Naive B cell (primary cell): ENCODE results near the gene PCDHA10. TPM values are rescaled to one million over a fixed set of nuclear protein-coding genes. Genes with fewer than 3 reads are reported as not detected.
"Not testable (repeated sequence)": the region's sequence is repeated elsewhere in the genome, so short reads cannot be mapped to it uniquely, and the experiment has no call there.

Experiments
- ATAC-seq, 2 donors: fragments of 150-1000 bp; cut with Tn5 transposase; 2 replicates each; pipeline ENCODE4 v1.10.0; 2021; ENCODE audit warnings: low read depth in 2 of 2, mild to moderate bottlenecking in 2 of 2, moderate library complexity in 2 of 2
- DNase-seq: peaks from one replicate; pipeline ENCODE4 v3.0.0; 2022
- H3K27ac Mint-ChIP-seq, 6 donors: one replicate each; pipeline ENCODE4 v1.8.0; 2020 to 2022; ENCODE audit warnings: mild to moderate bottlenecking in 6 of 6, mixed read lengths in 6 of 6, moderate library complexity in 5 of 6, inconsistent platforms in 2 of 6
- H3K27me3 Mint-ChIP-seq, 3 donors: one replicate each; pipeline ENCODE4 v1.8.0; 2021 to 2022; ENCODE audit warnings: mixed read lengths in 3 of 3, mild to moderate bottlenecking in 1 of 3
- H3K36me3 Mint-ChIP-seq, 2 donors: one replicate each; pipeline ENCODE4 v1.8.0; 2020 to 2022; ENCODE audit warnings: mixed read lengths in 2 of 2, inconsistent platforms in 1 of 2, mild to moderate bottlenecking in 1 of 2
- H3K4me1 Mint-ChIP-seq, 3 donors: one replicate each; pipeline ENCODE4 v1.8.0; 2020 to 2022; ENCODE audit warnings: mixed read lengths in 3 of 3, inconsistent platforms in 1 of 3, mild to moderate bottlenecking in 1 of 3, moderate library complexity in 1 of 3
- H3K4me3 Mint-ChIP-seq, 8 donors: one replicate each; pipeline ENCODE4 v1.8.0; 2020 to 2022; ENCODE audit warnings: mild to moderate bottlenecking in 8 of 8, mixed read lengths in 8 of 8, moderate library complexity in 8 of 8, inconsistent platforms in 2 of 8
- H3K9me3 Mint-ChIP-seq, 7 donors: one replicate each; pipeline ENCODE4 v1.8.0; 2020 to 2022; ENCODE audit warnings: mixed read lengths in 7 of 7, mild to moderate bottlenecking in 5 of 7, inconsistent platforms in 2 of 7, moderate library complexity in 1 of 7
- polyA plus RNA-seq, 6 donors: library from polyadenylated mRNA; unstranded; fragments of 300-500 nt; fragmentation: Illumina TruSeq; gene quantifications; one replicate each; pipeline ENCODE4 v1.2.3, GENCODE V29; 2021; ENCODE audit warnings: low read depth in 6 of 6

Gene PCDHA10
- not detected for polyA plus RNA-seq

DNA sequence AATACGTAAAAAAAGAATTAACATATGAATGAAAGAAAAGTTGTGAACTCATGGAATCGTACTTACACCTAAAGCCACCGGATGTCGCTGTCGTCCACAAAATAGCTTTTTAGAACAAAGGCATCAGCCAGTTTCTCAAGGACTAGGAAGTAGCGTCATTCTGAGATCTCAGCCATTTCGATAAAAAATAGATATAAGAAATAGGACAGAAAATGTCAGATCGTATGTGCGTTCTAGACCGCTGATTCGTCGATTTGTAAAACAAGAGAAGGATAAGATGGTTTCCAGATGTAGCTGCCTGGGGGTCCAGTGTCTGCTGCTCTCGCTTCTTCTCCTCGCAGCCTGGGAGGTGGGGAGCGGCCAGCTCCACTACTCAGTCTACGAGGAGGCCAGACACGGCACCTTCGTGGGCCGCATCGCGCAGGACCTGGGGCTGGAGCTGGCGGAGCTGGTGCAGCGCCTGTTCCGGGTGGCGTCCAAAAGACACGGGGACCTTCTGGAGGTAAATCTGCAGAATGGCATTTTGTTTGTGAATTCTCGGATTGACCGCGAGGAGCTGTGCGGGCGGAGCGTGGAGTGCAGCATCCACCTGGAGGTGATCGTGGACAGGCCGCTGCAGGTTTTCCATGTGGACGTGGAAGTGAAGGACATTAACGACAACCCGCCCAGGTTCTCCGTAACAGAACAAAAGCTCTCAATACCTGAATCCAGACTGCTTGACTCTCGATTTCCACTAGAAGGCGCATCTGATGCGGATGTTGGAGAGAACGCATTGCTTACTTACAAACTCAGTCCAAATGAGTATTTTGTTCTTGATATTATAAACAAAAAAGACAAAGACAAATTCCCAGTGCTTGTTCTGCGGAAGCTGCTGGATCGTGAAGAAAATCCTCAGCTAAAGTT lies at the start of gene PCDHA10:
PCDHA10 (plus strand) TSS at position 126 of the 903 bp plus-strand sequence; CDS start at position 278, 152 bp downstream.
- Mint-ChIP-seq H3K27me3 (peaks cover 17 to 26% (median 26%) of the 10 kb centered on the region in 3 donors), H3K36me3 (peaks cover 0 to 9% of the 10 kb centered on the region in 2 donors), H3K4me3 (peak within 1 kb of the TSS in 1 of 8 donors; percentile 59), H3K27ac (peak within 1 kb of the TSS in 1 of 6 donors; percentile 51), H3K4me1 (no peaks in the 10 kb centered on the region), H3K9me3 (peaks cover 0 to 24% (median 7%) of the 10 kb centered on the region in 7 donors)
- no peak for DNase-seq
- ATAC-seq = no peak

DNA sequence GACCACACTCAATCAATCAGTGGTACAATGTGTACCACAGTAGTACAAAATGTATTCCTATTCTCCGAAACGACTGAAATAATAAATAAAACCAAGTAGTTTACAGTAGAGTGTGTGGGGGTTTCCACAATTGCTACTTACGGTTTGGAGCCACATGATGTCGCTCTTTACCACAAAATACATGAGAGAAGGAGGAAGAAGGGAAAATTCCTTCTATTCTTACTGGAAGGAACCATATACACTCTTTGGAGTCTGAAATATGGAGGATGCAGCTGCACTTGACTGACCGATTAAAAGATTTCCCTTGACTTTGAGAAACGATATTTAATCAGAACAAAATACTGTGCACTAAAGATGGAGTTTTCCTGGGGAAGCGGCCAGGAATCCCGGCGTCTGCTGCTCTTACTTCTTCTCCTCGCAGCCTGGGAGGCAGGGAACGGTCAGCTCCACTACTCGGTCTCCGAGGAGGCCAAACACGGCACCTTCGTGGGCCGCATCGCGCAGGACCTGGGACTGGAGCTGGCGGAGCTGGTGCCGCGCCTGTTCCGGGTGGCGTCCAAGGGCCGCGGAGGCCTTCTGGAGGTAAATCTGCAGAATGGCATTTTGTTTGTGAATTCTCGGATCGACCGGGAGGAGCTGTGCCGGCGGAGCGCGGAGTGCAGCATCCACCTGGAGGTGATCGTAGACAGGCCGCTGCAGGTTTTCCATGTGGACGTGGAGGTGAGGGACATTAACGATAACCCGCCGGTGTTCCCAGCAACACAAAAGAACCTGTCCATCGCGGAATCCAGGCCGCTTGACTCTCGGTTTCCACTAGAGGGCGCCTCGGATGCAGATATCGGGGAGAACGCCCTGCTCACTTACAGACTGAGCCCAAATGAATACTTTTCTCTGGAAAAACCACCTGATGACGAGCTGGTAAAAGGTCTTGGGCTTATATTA lies 48.6 kb upstream of the PCDHA10 start, which contains the start of gene PCDHA4:
PCDHA4 (plus strand) TSS at position 235 of the 942 bp plus-strand sequence.
- H3K27ac Mint-ChIP-seq = no peak within 1 kb of the TSS
- H3K9me3 Mint-ChIP-seq = peaks cover 9 to 70% (median 55%) of the 10 kb centered on the region in 7 donors
- H3K27me3 Mint-ChIP-seq = peaks cover 9 to 45% (median 24%) of the 10 kb centered on the region in 3 donors
- no peak for DNase-seq
- no peaks in the 10 kb centered on the region for H3K4me1 Mint-ChIP-seq
- H3K4me3 Mint-ChIP-seq = no peak within 1 kb of the TSS
- H3K36me3 Mint-ChIP-seq = peaks cover 9% of the 10 kb centered on the region in 2 donors
- ATAC-seq = no peak

DNA sequence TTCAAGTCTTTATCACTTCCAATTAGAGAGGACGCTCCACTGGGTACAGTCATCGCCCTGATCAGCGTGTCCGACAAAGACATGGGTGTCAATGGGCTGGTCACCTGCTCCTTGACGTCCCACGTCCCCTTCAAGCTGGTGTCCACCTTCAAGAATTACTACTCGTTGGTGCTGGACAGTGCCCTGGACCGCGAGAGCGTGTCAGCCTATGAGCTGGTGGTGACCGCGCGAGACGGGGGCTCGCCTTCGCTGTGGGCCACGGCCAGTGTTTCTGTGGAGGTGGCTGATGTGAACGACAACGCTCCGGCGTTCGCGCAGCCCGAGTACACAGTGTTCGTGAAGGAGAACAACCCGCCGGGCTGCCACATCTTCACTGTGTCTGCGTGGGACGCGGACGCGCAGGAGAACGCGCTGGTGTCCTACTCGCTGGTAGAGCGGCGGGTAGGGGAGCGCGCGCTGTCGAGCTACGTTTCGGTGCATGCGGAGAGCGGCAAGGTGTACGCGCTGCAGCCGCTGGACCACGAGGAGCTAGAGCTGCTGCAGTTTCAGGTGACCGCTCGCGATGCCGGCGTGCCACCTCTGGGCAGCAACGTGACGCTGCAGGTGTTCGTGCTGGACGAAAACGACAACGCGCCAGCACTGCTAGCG lies 47.3 kb upstream of the PCDHA10 start:
- peaks cover 7 to 16% of the 10 kb centered on the region in 2 donors for H3K36me3 Mint-ChIP-seq
- H3K4me3 Mint-ChIP-seq = not testable (repeated sequence)

DNA sequence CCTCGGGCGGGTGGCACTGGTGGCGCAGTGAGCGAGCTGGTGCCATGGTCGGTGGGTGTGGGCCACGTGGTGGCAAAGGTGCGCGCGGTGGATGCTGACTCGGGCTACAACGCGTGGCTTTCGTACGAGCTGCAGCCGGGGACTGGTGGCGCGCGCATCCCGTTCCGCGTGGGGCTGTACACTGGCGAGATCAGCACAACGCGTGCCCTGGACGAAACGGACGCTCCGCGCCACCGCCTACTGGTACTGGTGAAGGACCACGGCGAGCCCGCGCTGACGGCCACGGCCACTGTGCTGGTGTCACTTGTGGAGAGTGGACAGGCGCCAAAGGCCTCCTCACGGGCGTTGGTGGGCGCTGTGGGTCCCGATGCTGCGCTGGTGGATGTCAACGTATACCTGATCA lies 46.8 kb upstream of the PCDHA10 start:
- ATAC-seq = no peak
- Mint-ChIP-seq H3K4me1 (no peaks in the 10 kb centered on the region), H3K27me3 (peaks cover 9 to 43% (median 24%) of the 10 kb centered on the region in 3 donors), H3K36me3 (peaks cover 4 to 16% of the 10 kb centered on the region in 2 donors), H3K9me3 (peaks cover 11 to 78% (median 54%) of the 10 kb centered on the region in 7 donors), H3K27ac (no peak overlapping the region), H3K4me3 (no peak overlapping the region)
- no peak for DNase-seq

More for the DNA sequence above, 47.3 kb upstream of the PCDHA10 start:
- not testable (repeated sequence) for H3K4me1 Mint-ChIP-seq, ATAC-seq, H3K27ac Mint-ChIP-seq, DNase-seq
- H3K9me3 Mint-ChIP-seq = peaks cover 13 to 80% (median 58%) of the 10 kb centered on the region in 7 donors
- peaks cover 9 to 48% (median 24%) of the 10 kb centered on the region in 3 donors for H3K27me3 Mint-ChIP-seq

GRCh38 chr5:140821375-140822280 lies 34.1 kb upstream of the PCDHA10 start, which contains the start of gene PCDHA5:
Gene PCDHA5 (plus strand): TSS chr5:140821613.
- Mint-ChIP-seq H3K4me3 (no peak within 1 kb of the TSS), H3K36me3 (peaks cover 5 to 6% of the 10 kb centered on the region in 2 donors), H3K9me3 (peaks cover 4 to 42% (median 16%) of the 10 kb centered on the region in 7 donors), H3K4me1 (no peaks in the 10 kb centered on the region), H3K27me3 (peaks cover 6 to 14% (median 8%) of the 10 kb centered on the region in 3 donors), H3K27ac (peak within 1 kb of the TSS in 1 of 6 donors; percentile 32)
- ATAC-seq (no peak), DNase-seq (no peak)

DNA sequence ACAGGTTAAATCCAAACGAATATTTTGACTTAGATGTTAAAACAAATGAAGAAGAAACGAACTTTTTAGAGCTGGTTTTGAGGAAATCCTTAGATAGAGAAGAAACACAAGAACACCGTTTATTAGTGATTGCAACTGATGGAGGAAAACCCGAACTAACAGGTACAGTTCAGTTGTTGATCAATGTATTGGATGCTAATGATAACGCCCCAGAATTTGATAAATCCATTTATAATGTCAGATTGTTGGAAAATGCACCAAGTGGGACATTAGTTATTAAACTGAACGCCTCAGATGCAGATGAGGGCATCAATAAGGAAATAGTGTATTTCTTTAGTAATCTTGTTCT lies 33.4 kb upstream of the PCDHA10 start:
- no peaks in the 10 kb centered on the region for H3K4me1 Mint-ChIP-seq
- ATAC-seq (no peak), DNase-seq (no peak)
- H3K36me3 Mint-ChIP-seq = peaks cover 6 to 12% of the 10 kb centered on the region in 2 donors
- no peak overlapping the region for H3K27ac Mint-ChIP-seq
- H3K4me3 Mint-ChIP-seq = no peak overlapping the region
- H3K27me3 Mint-ChIP-seq = peaks cover 12 to 19% (median 14%) of the 10 kb centered on the region in 3 donors
- peaks cover 5 to 45% (median 18%) of the 10 kb centered on the region in 7 donors for H3K9me3 Mint-ChIP-seq

GRCh38 chr5:140822969-140823368 lies 32.7 kb upstream of the PCDHA10 start:
- H3K4me1 Mint-ChIP-seq, H3K27ac Mint-ChIP-seq, H3K4me3 Mint-ChIP-seq, DNase-seq, ATAC-seq: not testable (repeated sequence)
- H3K36me3 Mint-ChIP-seq = peaks cover 6 to 14% of the 10 kb centered on the region in 2 donors
- peaks cover 5 to 47% (median 20%) of the 10 kb centered on the region in 7 donors for H3K9me3 Mint-ChIP-seq
- H3K27me3 Mint-ChIP-seq = peaks cover 14 to 25% (median 16%) of the 10 kb centered on the region in 3 donors

DNA sequence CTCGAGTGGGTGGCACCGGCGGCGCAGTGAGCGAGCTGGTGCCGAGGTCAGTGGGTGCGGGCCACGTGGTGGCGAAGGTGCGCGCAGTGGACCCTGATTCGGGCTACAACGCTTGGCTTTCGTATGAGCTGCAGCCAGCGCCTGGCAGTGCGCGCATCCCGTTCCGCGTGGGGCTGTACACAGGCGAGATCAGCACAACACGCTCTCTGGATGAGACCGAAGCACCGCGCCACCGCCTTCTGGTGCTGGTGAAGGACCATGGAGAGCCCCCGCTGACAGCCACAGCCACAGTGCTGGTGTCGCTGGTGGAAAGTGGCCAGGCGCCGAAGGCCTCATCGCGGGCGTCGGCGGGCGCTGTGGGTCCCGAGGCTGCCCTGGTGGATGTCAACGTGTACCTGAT lies 32.2 kb upstream of the PCDHA10 start:
- no peak for DNase-seq
- Mint-ChIP-seq H3K4me3 (no peak overlapping the region), H3K36me3 (peaks cover 6 to 14% of the 10 kb centered on the region in 2 donors), H3K27me3 (peaks cover 15 to 28% (median 17%) of the 10 kb centered on the region in 3 donors), H3K27ac (no peak overlapping the region), H3K9me3 (peaks cover 5 to 50% (median 24%) of the 10 kb centered on the region in 7 donors), H3K4me1 (no peaks in the 10 kb centered on the region)
- no peak for ATAC-seq

DNA sequence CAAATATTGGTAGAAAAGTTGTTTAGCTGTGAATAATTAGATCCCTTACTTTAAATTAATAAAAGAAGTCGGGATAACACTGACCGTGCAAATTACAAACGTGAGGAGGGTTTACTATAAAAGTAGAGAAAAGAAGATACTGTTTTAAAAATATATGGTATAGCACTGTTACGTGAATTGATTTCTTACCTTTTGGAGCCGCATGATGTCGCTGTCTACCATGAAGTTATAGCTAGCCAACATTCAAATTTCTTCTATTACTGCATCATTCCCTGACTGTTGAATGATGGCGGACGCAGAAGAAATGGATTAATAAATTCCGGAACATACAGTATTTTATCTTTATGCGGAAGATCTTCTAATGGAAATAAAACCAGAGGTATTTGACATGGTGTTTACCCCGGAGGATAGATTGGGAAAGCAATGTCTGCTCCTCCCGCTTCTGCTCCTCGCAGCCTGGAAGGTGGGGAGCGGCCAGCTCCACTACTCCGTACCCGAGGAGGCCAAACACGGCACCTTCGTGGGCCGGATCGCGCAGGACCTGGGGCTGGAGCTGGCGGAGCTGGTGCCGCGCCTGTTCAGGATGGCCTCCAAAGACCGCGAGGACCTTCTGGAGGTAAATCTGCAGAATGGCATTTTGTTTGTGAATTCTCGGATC lies 27.9 kb upstream of the PCDHA10 start, which contains the start of gene PCDHA6:
PCDHA6 (plus strand) TSS at position 257 of the 658 bp plus-strand sequence; CDS start at position 389, 132 bp downstream.
- no peak for ATAC-seq
- peak within 1 kb of the TSS in 2 of 8 donors; percentile 29 to 42 for H3K4me3 Mint-ChIP-seq
- no peaks in the 10 kb centered on the region for H3K4me1 Mint-ChIP-seq
- H3K27ac Mint-ChIP-seq = peak within 1 kb of the TSS in 2 of 6 donors; percentile 10 to 59
- H3K36me3 Mint-ChIP-seq = peaks cover 0 to 20% of the 10 kb centered on the region in 2 donors
- no peak for DNase-seq
- H3K27me3 Mint-ChIP-seq = peaks cover 23 to 36% (median 28%) of the 10 kb centered on the region in 3 donors
- H3K9me3 Mint-ChIP-seq = peaks cover 2 to 57% (median 34%) of the 10 kb centered on the region in 7 donors

DNA sequence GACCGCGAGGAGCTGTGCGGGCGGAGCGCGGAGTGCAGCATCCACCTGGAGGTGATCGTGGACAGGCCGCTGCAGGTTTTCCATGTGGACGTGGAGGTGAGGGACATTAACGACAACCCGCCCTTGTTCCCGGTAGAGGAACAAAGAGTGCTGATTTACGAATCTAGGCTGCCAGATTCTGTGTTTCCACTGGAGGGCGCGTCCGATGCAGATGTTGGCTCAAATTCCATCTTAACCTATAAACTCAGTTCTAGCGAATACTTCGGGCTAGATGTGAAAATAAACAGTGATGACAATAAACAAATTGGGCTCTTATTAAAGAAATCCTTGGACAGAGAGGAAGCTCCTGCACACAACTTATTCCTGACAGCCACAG lies 27.3 kb upstream of the PCDHA10 start:
- Mint-ChIP-seq H3K27me3 (peaks cover 27 to 40% (median 33%) of the 10 kb centered on the region in 3 donors), H3K9me3 (peaks cover 2 to 61% (median 33%) of the 10 kb centered on the region in 7 donors), H3K4me1 (no peaks in the 10 kb centered on the region), H3K27ac (no peak overlapping the region), H3K36me3 (peaks cover 0 to 24% of the 10 kb centered on the region in 2 donors), H3K4me3 (peak overlapping the region in 1 of 8 donors; percentile 29)
- DNase-seq = no peak
- ATAC-seq = no peak
